Right lobe of liver (tissue), 4 donors: ENCODE measurements around the gene CCDC172.
"Not testable (repeated sequence)": the region's sequence is repeated elsewhere in the genome, so short reads cannot be mapped to it uniquely, and the experiment has no call there.

Experiments
- POLR2A ChIP-seq: fragments of 450-650 bp; IDR thresholded peaks from one replicate; pipeline ENCODE4 v1.6.1; 2017; ENCODE audit warnings: antibody characterized with exemption, mild to moderate bottlenecking
- TF ChIP-seq, protein P1 (sequence below), 4 donors: fragments of 200-600 bp in 3 of 4; fragments of 450-650 bp in 1 of 4; IDR thresholded peaks; one replicate each; pipeline versions ENCODE4 v1.5.1 to v1.8.0; 2016 to 2022; ENCODE audit warnings: antibody characterized with exemption in 4 of 4, mild to moderate bottlenecking in 2 of 4
- donor health status: DM: no; HTN: no; CAD: no.
- donor health status: DM: no; HTN: no; CAD: no.
- donor health status: DM: no; HTN: yes; CAD: no.

- TF ChIP-seq, protein P1, sequence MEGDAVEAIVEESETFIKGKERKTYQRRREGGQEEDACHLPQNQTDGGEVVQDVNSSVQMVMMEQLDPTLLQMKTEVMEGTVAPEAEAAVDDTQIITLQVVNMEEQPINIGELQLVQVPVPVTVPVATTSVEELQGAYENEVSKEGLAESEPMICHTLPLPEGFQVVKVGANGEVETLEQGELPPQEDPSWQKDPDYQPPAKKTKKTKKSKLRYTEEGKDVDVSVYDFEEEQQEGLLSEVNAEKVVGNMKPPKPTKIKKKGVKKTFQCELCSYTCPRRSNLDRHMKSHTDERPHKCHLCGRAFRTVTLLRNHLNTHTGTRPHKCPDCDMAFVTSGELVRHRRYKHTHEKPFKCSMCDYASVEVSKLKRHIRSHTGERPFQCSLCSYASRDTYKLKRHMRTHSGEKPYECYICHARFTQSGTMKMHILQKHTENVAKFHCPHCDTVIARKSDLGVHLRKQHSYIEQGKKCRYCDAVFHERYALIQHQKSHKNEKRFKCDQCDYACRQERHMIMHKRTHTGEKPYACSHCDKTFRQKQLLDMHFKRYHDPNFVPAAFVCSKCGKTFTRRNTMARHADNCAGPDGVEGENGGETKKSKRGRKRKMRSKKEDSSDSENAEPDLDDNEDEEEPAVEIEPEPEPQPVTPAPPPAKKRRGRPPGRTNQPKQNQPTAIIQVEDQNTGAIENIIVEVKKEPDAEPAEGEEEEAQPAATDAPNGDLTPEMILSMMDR (IDR thresholded peaks at IDR 0.05), result not testable (repeated sequence)
- not testable (repeated sequence) for TF ChIP-seq POLR2A
Measured at GRCh38 chr10:116393246-116393831, 69.1 kb downstream of the CCDC172 start.
